PC-9 (cell line): ENCODE results near the gene CAT. TPM values are rescaled to one million over a fixed set of nuclear protein-coding genes. Genes with fewer than 3 reads are reported as not detected.
A peak's percentile ranks its signal among the peaks of the same experiment; 100 is the strongest.

ENCODE experiments used
- BruUV-seq: library from RNA; stranded (reverse); fragments of 400-500 nt; replicated peaks from 2 replicates; lab custom pipeline; 2021; lab: Mats Ljungman, UMichigan
- CTCF ChIA-PET: fragments of 300-600 bp; sonication (Branson Sonifier 250); formaldehyde crosslinking; loops from one replicate; lab custom pipeline; 2022; ENCODE audit warnings: antibody characterized with exemption; lab: Charles Lee
- POLR2A ChIA-PET: fragments of 300-600 bp; sonication (Branson Sonifier 250); formaldehyde crosslinking; loops from one replicate; lab custom pipeline; 2022; ENCODE audit warnings: antibody characterized with exemption; ENCODE audit not compliant: unreplicated experiment; lab: Charles Lee
- DNase-seq, 2 experiments: peaks; one replicate each; pipeline versions ENCODE4 v3.0.0 to v3.0.0-alpha.2; 2015 to 2022; ENCODE audit warnings: mixed read lengths in 1 of 2
- H2AFZ ChIP-seq: fragments of 200-600 bp; sonication (generic); 2 replicates; pipeline ENCODE4 v1.8.1; 2017; ENCODE audit warnings: antibody characterized with exemption
- H3F3A ChIP-seq: fragments of 200-600 bp; sonication (generic); 2 replicates; pipeline ENCODE4 v1.8.1; 2017; ENCODE audit warnings: antibody characterized with exemption, mild to moderate bottlenecking, low read depth; ENCODE audit not compliant: insufficient read depth
- H3K27ac ChIP-seq: fragments of 200-600 bp; sonication (generic); 2 replicates; pipeline ENCODE4 v1.6.1; 2016; ENCODE audit warnings: mixed run types
- H3K27me3 ChIP-seq: fragments of 200-600 bp; sonication (generic); 2 replicates; pipeline ENCODE4 v1.6.1; 2016; ENCODE audit warnings: low read depth, mixed run types; ENCODE audit not compliant: insufficient read depth
- H3K36me3 ChIP-seq: fragments of 200-600 bp; sonication (generic); 2 replicates; pipeline ENCODE4 v1.6.1; 2016; ENCODE audit warnings: low read depth, mixed run types
- H3K4me1 ChIP-seq: fragments of 200-600 bp; sonication (generic); replicated peaks from 2 replicates; pipeline ENCODE4 v1.6.1; 2016; ENCODE audit warnings: mixed run types; ENCODE audit not compliant: insufficient read depth
- H3K4me2 ChIP-seq: fragments of 200-600 bp; sonication (generic); 2 replicates; pipeline ENCODE4 v1.6.1; 2017; ENCODE audit warnings: mixed run types
- H3K4me3 ChIP-seq: fragments of 200-600 bp; sonication (generic); 2 replicates; pipeline ENCODE4 v1.6.1; 2016; ENCODE audit warnings: mixed run types
- H3K79me2 ChIP-seq: fragments of 200-600 bp; sonication (generic); 2 replicates; pipeline ENCODE4 v1.6.1; 2017; ENCODE audit warnings: low read depth, mixed run types
- H3K9me2 ChIP-seq: fragments of 200-600 bp; sonication (generic); 2 replicates; pipeline ENCODE4 v1.8.1; 2017; ENCODE audit warnings: mild to moderate bottlenecking; ENCODE audit not compliant: insufficient read depth
- H3K9me3 ChIP-seq: fragments of 200-600 bp; sonication (generic); 2 replicates; pipeline ENCODE4 v1.8.1; 2016; ENCODE audit warnings: low read depth; ENCODE audit not compliant: insufficient read depth
- H4K20me1 ChIP-seq: fragments of 200-600 bp; sonication (generic); 2 replicates; pipeline ENCODE4 v1.8.1; 2017; ENCODE audit not compliant: insufficient read depth
- CTCF ChIP-seq: fragments of 200-600 bp; sonication (generic); conservative IDR thresholded peaks from 2 replicates; pipeline ENCODE4 v1.6.1; 2017; ENCODE audit warnings: mixed run types, antibody characterized with exemption, mild to moderate bottlenecking, moderate library complexity
- EZH2 ChIP-seq: fragments of 200-600 bp; sonication (generic); IDR thresholded peaks from 2 replicates; pipeline ENCODE4 v1.8.0; 2017; ENCODE audit warnings: antibody characterized with exemption, low read depth
- intact Hi-C: fragments of 100-400 bp; cut with micrococcal nuclease; formaldehyde crosslinking; loops from one replicate; pipeline ENCODE4 v1.10.0; 2022; ENCODE audit not compliant: unreplicated experiment
- total RNA-seq: library from RNA; stranded (reverse); gene quantifications from 2 replicates; pipeline ENCODE4 v1.2.3, GENCODE V29; 2021

The CAT gene
- total RNA-seq, 1 experiment from 2014 or later: 63.4 TPM

- intact Hi-C loops: loop anchor here (2.0 to 10.0 kb wide), 2 partner anchors 395 to 661 kb away; no protein-coding TSS in a partner anchor
- BruUV-seq: TSS peak; percentile 73
- no peaks in the 10 kb centered on the region for H4K20me1 ChIP-seq
- H3K4me2 ChIP-seq: peak overlapping the region; percentile 17; the same call in 1 of the 2 replicates
- no peak overlapping the region for H2AFZ ChIP-seq
- peaks cover 23% of the 10 kb centered on the region for H3K4me1 ChIP-seq
- no peaks in the 10 kb centered on the region for H3K79me2 ChIP-seq
- H3K27ac ChIP-seq: no peak overlapping the region
- ChIA-PET CTCF (interaction anchor here (0.7 kb wide), 1 partner anchor 69 kb away, joined by 3 read pairs; no protein-coding TSS in a partner anchor), POLR2A (interaction anchor here (0.7 kb wide), 1 partner anchor 395 kb away, joined by 3 read pairs; no protein-coding TSS in a partner anchor)
- H3K9me3 ChIP-seq: no peaks in the 10 kb centered on the region
- H3K36me3 ChIP-seq: no peaks in the 10 kb centered on the region
- H3K9me2 ChIP-seq: no peaks in the 10 kb centered on the region
- H3K27me3 ChIP-seq: no peaks in the 10 kb centered on the region
- no peak for TF ChIP-seq CTCF
- TF ChIP-seq EZH2: no peak
- H3K4me3 ChIP-seq: no peak overlapping the region
- peak; percentile 39 to 57 for DNase-seq
- peaks cover 7% of the 10 kb centered on the region; the same call in 1 of the 2 replicates for H3F3A ChIP-seq
Measured at GRCh38 chr11:34495724-34496377, 57.1 kb downstream of the CAT start.

GRCh38 chr11:34499719-34500500 lies 61.2 kb downstream of the CAT start:
- intact Hi-C loops: loop anchor here (2.0 to 10.0 kb wide), 2 partner anchors 155 to 665 kb away; no protein-coding TSS in a partner anchor
- DNase-seq: no peak
- no peaks in the 10 kb centered on the region for H3K36me3 ChIP-seq
- ChIA-PET POLR2A (interaction anchor here (0.6 kb wide), 1 partner anchor 64 kb away, joined by 3 read pairs; no protein-coding TSS in a partner anchor), CTCF (no interaction called here)
- H3K9me3 ChIP-seq: no peaks in the 10 kb centered on the region
- no peaks in the 10 kb centered on the region for H4K20me1 ChIP-seq
- H3K79me2 ChIP-seq: no peaks in the 10 kb centered on the region
- no peak overlapping the region for H3K27ac ChIP-seq
- BruUV-seq: no TSS peak
- H3K27me3 ChIP-seq: no peaks in the 10 kb centered on the region
- H3F3A ChIP-seq: peaks cover 36% of the 10 kb centered on the region
- no peak overlapping the region for H2AFZ ChIP-seq
- no peaks in the 10 kb centered on the region for H3K9me2 ChIP-seq
- H3K4me1 ChIP-seq: peaks cover 53% of the 10 kb centered on the region
- no peak for TF ChIP-seq CTCF
- no peak for TF ChIP-seq EZH2
- H3K4me2 ChIP-seq: no peak overlapping the region
- no peak overlapping the region for H3K4me3 ChIP-seq

- Histone ChIP-seq H3K27me3 (no peaks in the 10 kb centered on the region), H3K36me3 (no peaks in the 10 kb centered on the region), H3K79me2 (no peaks in the 10 kb centered on the region), H3K4me3 (peak overlapping the region; percentile 19; the same call in 1 of the 2 replicates), H3K4me2 (peak overlapping the region; percentile 70), H3F3A (peaks cover 36% of the 10 kb centered on the region), H3K9me3 (no peaks in the 10 kb centered on the region), H3K4me1 (peaks cover 49% of the 10 kb centered on the region), H3K9me2 (no peaks in the 10 kb centered on the region), H4K20me1 (no peaks in the 10 kb centered on the region), H2AFZ (peak overlapping the region; percentile 17; the same call in 1 of the 2 replicates), H3K27ac (peak overlapping the region; percentile 93)
- intact Hi-C loops: loop anchor here (1.0 to 2.0 kb wide), 2 partner anchors 63 to 153 kb away; no protein-coding TSS in a partner anchor
- ChIA-PET POLR2A (interaction anchor here (0.7 kb wide), 2 partner anchors 104 to 105 kb away, joined by 4 to 5 read pairs; no protein-coding TSS in a partner anchor), CTCF (no interaction called here)
- TF ChIP-seq EZH2: no peak
- no peak for TF ChIP-seq CTCF
- peak; percentile 78 to 96 for DNase-seq
- no TSS peak for BruUV-seq
Measured at GRCh38 chr11:34501500-34501899, 62.8 kb downstream of the CAT start.
